ENCODE measurements around the gene SLC19A1. TPM values are rescaled to one million over a fixed set of nuclear protein-coding genes. Genes with fewer than 3 reads are reported as not detected.

The SLC19A1 gene
- total and polyA plus RNA-seq, 2 donors from 2014 or later, result 5.1 to 7.2 TPM

DNA sequence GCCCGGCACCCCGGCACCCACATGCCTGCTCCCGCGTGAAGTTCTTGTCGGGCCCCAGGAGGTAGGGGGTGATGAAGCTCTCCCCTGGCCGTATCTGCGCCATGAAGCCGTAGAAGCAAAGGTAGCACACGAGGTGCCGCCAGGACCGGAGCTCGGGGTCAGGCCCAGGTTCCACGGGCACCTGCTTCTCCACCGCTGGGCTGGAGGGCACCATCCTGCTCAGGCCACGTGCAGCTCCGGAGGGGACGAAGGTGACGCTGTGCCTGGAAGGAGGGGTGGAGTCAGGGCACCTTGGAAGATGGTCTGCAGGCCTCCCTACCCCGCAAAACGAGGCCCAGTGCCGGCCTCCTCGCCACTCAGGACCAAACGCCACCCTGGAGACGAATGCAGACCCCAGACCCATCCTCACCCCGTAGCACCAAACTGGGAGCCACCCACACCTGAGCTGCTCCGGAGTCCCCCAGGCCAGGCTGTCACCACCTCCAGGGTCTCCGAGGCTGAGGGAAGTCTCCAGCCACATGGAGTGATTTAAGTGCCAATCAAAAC is 4.4 kb downstream of the SLC19A1 start:
- intact Hi-C loops (cut with DNase I), result no loop called here
- peak in 2 of 5 donors; percentile 44 to 68 for DNase-seq
- Histone ChIP-seq H3K27me3 (ENCODE audit: control insufficient read depth, insufficient read depth, low read length) (no peaks in the 10 kb centered on the region), H3K9me3 (ENCODE audit: control insufficient read depth in 2 of 3, insufficient read depth in 1 of 3, low read length in 3 of 3) (no peaks in the 10 kb centered on the region), H3K4me1 (ENCODE audit: control insufficient read depth in 2 of 3, insufficient read depth in 2 of 3, low read depth in 1 of 3, low read length in 3 of 3) (peaks cover 0 to 13% (median 0%) of the 10 kb centered on the region in 3 donors), H3K36me3 (ENCODE audit: control insufficient read depth in 2 of 3, insufficient read depth in 3 of 3, low read length in 3 of 3) (no peaks in the 10 kb centered on the region), H3K27ac (ENCODE audit: low read depth in 2 of 2, low read length in 2 of 2) (no peak overlapping the region), H3K9ac (ENCODE audit: low read length in 3 of 3) (no peak overlapping the region), H3K4me3 (ENCODE audit: low read length in 3 of 3) (no peak overlapping the region)
- no peak for FAIRE-seq
- TF ChIP-seq, protein P1, sequence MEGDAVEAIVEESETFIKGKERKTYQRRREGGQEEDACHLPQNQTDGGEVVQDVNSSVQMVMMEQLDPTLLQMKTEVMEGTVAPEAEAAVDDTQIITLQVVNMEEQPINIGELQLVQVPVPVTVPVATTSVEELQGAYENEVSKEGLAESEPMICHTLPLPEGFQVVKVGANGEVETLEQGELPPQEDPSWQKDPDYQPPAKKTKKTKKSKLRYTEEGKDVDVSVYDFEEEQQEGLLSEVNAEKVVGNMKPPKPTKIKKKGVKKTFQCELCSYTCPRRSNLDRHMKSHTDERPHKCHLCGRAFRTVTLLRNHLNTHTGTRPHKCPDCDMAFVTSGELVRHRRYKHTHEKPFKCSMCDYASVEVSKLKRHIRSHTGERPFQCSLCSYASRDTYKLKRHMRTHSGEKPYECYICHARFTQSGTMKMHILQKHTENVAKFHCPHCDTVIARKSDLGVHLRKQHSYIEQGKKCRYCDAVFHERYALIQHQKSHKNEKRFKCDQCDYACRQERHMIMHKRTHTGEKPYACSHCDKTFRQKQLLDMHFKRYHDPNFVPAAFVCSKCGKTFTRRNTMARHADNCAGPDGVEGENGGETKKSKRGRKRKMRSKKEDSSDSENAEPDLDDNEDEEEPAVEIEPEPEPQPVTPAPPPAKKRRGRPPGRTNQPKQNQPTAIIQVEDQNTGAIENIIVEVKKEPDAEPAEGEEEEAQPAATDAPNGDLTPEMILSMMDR (IDR thresholded peaks at IDR 0.05; ENCODE audit: borderline replicate concordance, extremely low read depth, insufficient read depth), result no peak

DNA sequence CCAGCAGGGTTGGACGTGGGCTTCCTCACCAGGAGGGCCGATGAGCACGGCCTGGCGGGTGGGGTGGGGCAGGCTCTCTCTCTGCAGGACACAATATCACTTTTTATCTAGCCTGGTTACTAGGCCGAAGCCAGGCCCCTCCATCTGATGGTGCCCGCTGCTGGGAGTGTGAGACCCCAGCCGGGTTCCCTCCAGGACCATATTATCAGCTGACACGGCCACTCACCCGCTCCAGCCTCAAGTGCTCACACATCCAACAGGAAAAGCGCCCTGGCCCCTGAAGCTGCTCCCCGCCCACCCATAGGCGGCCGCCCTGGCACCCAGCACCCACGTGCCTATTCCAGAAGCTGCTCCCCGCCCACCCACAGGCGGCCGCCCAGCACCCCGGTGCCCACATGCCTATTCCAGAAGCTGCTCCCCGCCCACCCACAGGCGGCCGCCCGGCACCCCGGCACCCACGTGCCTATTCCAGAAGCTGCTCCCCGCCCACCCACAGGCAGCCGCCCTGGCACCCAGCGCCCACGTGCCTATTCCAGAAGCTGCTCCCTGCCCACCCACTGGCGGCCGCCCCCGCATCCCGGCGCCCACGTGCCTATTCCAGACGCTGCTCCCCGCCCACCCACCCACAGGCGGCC is 5.0 kb downstream of the SLC19A1 start:
- TF ChIP-seq, protein P1 (IDR thresholded peaks at IDR 0.05; ENCODE audit: borderline replicate concordance, extremely low read depth, insufficient read depth), result no peak
- no peaks in the 10 kb centered on the region for H3K27me3 ChIP-seq (ENCODE audit: control insufficient read depth, insufficient read depth, low read length)
- peak in 1 of 5 donors; percentile 75 for DNase-seq
- H3K36me3 ChIP-seq (ENCODE audit: control insufficient read depth in 2 of 3, insufficient read depth in 3 of 3, low read length in 3 of 3), result no peaks in the 10 kb centered on the region
- no peak for FAIRE-seq
- peaks cover 0 to 11% (median 0%) of the 10 kb centered on the region in 3 donors for H3K4me1 ChIP-seq (ENCODE audit: control insufficient read depth in 2 of 3, insufficient read depth in 2 of 3, low read depth in 1 of 3, low read length in 3 of 3)
- no peak overlapping the region for H3K4me3 ChIP-seq (ENCODE audit: low read length in 3 of 3)
- no peak overlapping the region for H3K9ac ChIP-seq (ENCODE audit: low read length in 3 of 3)
- intact Hi-C loops (cut with DNase I), result no loop called here
- H3K9me3 ChIP-seq (ENCODE audit: control insufficient read depth in 2 of 3, insufficient read depth in 1 of 3, low read length in 3 of 3), result no peaks in the 10 kb centered on the region
- H3K27ac ChIP-seq (ENCODE audit: low read depth in 2 of 2, low read length in 2 of 2), result no peak overlapping the region

DNA sequence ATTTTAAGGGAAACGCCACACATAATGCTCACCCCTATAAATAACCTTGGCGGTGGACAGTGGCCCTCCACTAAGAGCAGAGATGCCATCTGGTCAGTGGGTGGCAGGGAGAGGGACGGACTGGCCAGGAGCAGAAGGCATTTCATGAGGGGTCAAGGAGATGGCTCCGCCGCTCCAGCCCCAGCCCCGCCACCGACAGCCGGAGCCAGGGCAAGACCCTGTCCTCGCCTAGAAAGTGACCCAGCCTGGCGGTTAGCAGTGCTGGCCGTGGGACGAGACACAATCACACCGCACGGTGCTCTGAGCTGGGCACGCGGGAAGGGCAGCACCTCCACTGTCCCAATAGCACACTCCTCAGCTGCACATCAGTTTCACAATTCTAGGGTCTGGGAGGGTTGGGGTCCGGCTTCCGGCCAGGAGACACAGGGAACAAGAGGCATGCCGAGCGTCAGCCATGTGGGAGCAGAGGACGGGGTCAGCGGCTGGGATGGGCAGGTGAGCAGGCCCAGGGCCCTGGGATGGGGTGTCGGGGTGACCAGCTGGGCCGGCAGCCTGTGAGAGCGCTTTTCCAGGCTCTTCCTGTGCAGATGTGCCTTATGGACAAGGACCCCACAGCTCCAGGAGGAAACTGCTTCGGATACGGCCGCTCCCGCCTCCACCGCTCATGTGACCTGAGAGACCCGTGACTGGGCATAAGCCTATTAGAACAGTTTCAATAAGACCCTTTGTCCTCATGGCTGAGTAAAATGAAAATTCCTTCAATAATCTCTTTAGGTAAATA is 5.7 kb downstream of the SLC19A1 start:
- Histone ChIP-seq H3K9me3 (ENCODE audit: control insufficient read depth in 2 of 3, insufficient read depth in 1 of 3, low read length in 3 of 3) (no peaks in the 10 kb centered on the region), H3K27me3 (ENCODE audit: control insufficient read depth, insufficient read depth, low read length) (no peaks in the 10 kb centered on the region), H3K4me1 (ENCODE audit: control insufficient read depth in 2 of 3, insufficient read depth in 2 of 3, low read depth in 1 of 3, low read length in 3 of 3) (peaks cover 0 to 10% (median 0%) of the 10 kb centered on the region in 3 donors), H3K36me3 (ENCODE audit: control insufficient read depth in 2 of 3, insufficient read depth in 3 of 3, low read length in 3 of 3) (no peaks in the 10 kb centered on the region), H3K27ac (ENCODE audit: low read depth in 2 of 2, low read length in 2 of 2) (no peak overlapping the region), H3K4me3 (ENCODE audit: low read length in 3 of 3) (no peak overlapping the region), H3K9ac (ENCODE audit: low read length in 3 of 3) (no peak overlapping the region)
- DNase-seq, result peak in 2 of 5 donors; percentile 29 to 66
- intact Hi-C loops (cut with DNase I), result no loop called here
- TF ChIP-seq, protein P1 (IDR thresholded peaks at IDR 0.05; ENCODE audit: borderline replicate concordance, extremely low read depth, insufficient read depth), result no peak
- no peak for FAIRE-seq

Measured in kidney (tissue), 14 donors.